ENCODE results near the gene EFCAB6.

GRCh38 chr22:43697894-43698293 lies 114.2 kb downstream of the EFCAB6 start:
- TF ChIP-seq CTCF (IDR thresholded peaks at IDR 0.05) = no peak
- TF ChIP-seq POLR2A (IDR thresholded peaks at IDR 0.05) = no peak
